ENCODE measurements around the gene PDZD2.

Gene PDZD2

GRCh38 chr5:31635446-31635845, 3.5 kb upstream of the PDZD2 start:
- Histone ChIP-seq H3K36me3 (ENCODE audit: control insufficient read depth, insufficient read depth, low read length) (no peaks in the 10 kb centered on the region), H3K4me3 (ENCODE audit: insufficient read depth, low read depth, low read length, poor library complexity, severe bottlenecking) (no peak overlapping the region), H3K9me3 (ENCODE audit: control insufficient read depth, low read length) (no peaks in the 10 kb centered on the region), H3K27me3 (replicated peaks; ENCODE audit: control insufficient read depth, insufficient read depth, low read length, poor library complexity, severe bottlenecking) (no peaks in the 10 kb centered on the region), H3K4me1 (ENCODE audit: control insufficient read depth, insufficient read depth, low read length, poor library complexity, severe bottlenecking) (peaks cover 4% of the 10 kb centered on the region), H3K27ac (ENCODE audit: insufficient read depth, low read length, poor library complexity, severe bottlenecking) (no peak overlapping the region)
- DNase-seq: no peak

GRCh38 chr5:31637851-31638250, 1.1 kb upstream of the PDZD2 start:
- Histone ChIP-seq H3K27ac (ENCODE audit: insufficient read depth, low read length, poor library complexity, severe bottlenecking) (no peak overlapping the region), H3K36me3 (ENCODE audit: control insufficient read depth, insufficient read depth, low read length) (no peaks in the 10 kb centered on the region), H3K9me3 (ENCODE audit: control insufficient read depth, low read length) (no peaks in the 10 kb centered on the region), H3K27me3 (replicated peaks; ENCODE audit: control insufficient read depth, insufficient read depth, low read length, poor library complexity, severe bottlenecking) (no peaks in the 10 kb centered on the region), H3K4me1 (ENCODE audit: control insufficient read depth, insufficient read depth, low read length, poor library complexity, severe bottlenecking) (peaks cover 4% of the 10 kb centered on the region), H3K4me3 (ENCODE audit: insufficient read depth, low read depth, low read length, poor library complexity, severe bottlenecking) (no peak overlapping the region)
- no peak for DNase-seq

- DNase-seq: no peak
- H3K9me3 ChIP-seq (ENCODE audit: control insufficient read depth, low read length): no peaks in the 10 kb centered on the region
- H3K27me3 ChIP-seq (replicated peaks; ENCODE audit: control insufficient read depth, insufficient read depth, low read length, poor library complexity, severe bottlenecking): no peaks in the 10 kb centered on the region
- peak overlapping the region; percentile 34 for H3K27ac ChIP-seq (ENCODE audit: insufficient read depth, low read length, poor library complexity, severe bottlenecking)
- H3K36me3 ChIP-seq (ENCODE audit: control insufficient read depth, insufficient read depth, low read length): no peaks in the 10 kb centered on the region
- H3K4me1 ChIP-seq (ENCODE audit: control insufficient read depth, insufficient read depth, low read length, poor library complexity, severe bottlenecking): peaks cover 4% of the 10 kb centered on the region
- peak overlapping the region; percentile 88 for H3K4me3 ChIP-seq (ENCODE audit: insufficient read depth, low read depth, low read length, poor library complexity, severe bottlenecking)
Measured at GRCh38 chr5:31638345-31638744, 586 bp upstream of the PDZD2 start.

GRCh38 chr5:31639481-31640411, 815 bp downstream of the PDZD2 start:
- no peak for DNase-seq
- no peak overlapping the region for H3K27ac ChIP-seq (ENCODE audit: insufficient read depth, low read length, poor library complexity, severe bottlenecking)
- peaks cover 4% of the 10 kb centered on the region for H3K4me1 ChIP-seq (ENCODE audit: control insufficient read depth, insufficient read depth, low read length, poor library complexity, severe bottlenecking)
- H3K4me3 ChIP-seq (ENCODE audit: insufficient read depth, low read depth, low read length, poor library complexity, severe bottlenecking): peak overlapping the region; percentile 62
- no peaks in the 10 kb centered on the region for H3K36me3 ChIP-seq (ENCODE audit: control insufficient read depth, insufficient read depth, low read length)
- no peaks in the 10 kb centered on the region for H3K27me3 ChIP-seq (replicated peaks; ENCODE audit: control insufficient read depth, insufficient read depth, low read length, poor library complexity, severe bottlenecking)
- no peaks in the 10 kb centered on the region for H3K9me3 ChIP-seq (ENCODE audit: control insufficient read depth, low read length)

- Histone ChIP-seq H3K4me3 (ENCODE audit: insufficient read depth, low read depth, low read length, poor library complexity, severe bottlenecking) (no peak overlapping the region), H3K27ac (ENCODE audit: insufficient read depth, low read length, poor library complexity, severe bottlenecking) (no peak overlapping the region), H3K27me3 (replicated peaks; ENCODE audit: control insufficient read depth, insufficient read depth, low read length, poor library complexity, severe bottlenecking) (no peaks in the 10 kb centered on the region), H3K36me3 (ENCODE audit: control insufficient read depth, insufficient read depth, low read length) (no peaks in the 10 kb centered on the region), H3K9me3 (ENCODE audit: control insufficient read depth, low read length) (no peaks in the 10 kb centered on the region), H3K4me1 (ENCODE audit: control insufficient read depth, insufficient read depth, low read length, poor library complexity, severe bottlenecking) (peaks cover 4% of the 10 kb centered on the region)
- no peak for DNase-seq
Measured at GRCh38 chr5:31640573-31640972, 1.6 kb downstream of the PDZD2 start.

GRCh38 chr5:31641059-31641458, 2.1 kb downstream of the PDZD2 start:
- no peak for DNase-seq
- H3K27ac ChIP-seq (ENCODE audit: insufficient read depth, low read length, poor library complexity, severe bottlenecking): no peak overlapping the region
- no peaks in the 10 kb centered on the region for H3K9me3 ChIP-seq (ENCODE audit: control insufficient read depth, low read length)

GRCh38 chr5:31641575-31641974, 2.6 kb downstream of the PDZD2 start:
- no peak overlapping the region for H3K4me3 ChIP-seq (ENCODE audit: insufficient read depth, low read depth, low read length, poor library complexity, severe bottlenecking)
- DNase-seq: no peak
- H3K27ac ChIP-seq (ENCODE audit: insufficient read depth, low read length, poor library complexity, severe bottlenecking): no peak overlapping the region
- no peaks in the 10 kb centered on the region for H3K36me3 ChIP-seq (ENCODE audit: control insufficient read depth, insufficient read depth, low read length)
- H3K9me3 ChIP-seq (ENCODE audit: control insufficient read depth, low read length): no peaks in the 10 kb centered on the region
- no peaks in the 10 kb centered on the region for H3K27me3 ChIP-seq (replicated peaks; ENCODE audit: control insufficient read depth, insufficient read depth, low read length, poor library complexity, severe bottlenecking)
- H3K4me1 ChIP-seq (ENCODE audit: control insufficient read depth, insufficient read depth, low read length, poor library complexity, severe bottlenecking): peaks cover 4% of the 10 kb centered on the region

More at GRCh38 chr5:31641059-31641458, 2.1 kb downstream of the PDZD2 start:
- H3K4me3 ChIP-seq (ENCODE audit: insufficient read depth, low read depth, low read length, poor library complexity, severe bottlenecking): no peak overlapping the region
- H3K36me3 ChIP-seq (ENCODE audit: control insufficient read depth, insufficient read depth, low read length): no peaks in the 10 kb centered on the region
- peaks cover 4% of the 10 kb centered on the region for H3K4me1 ChIP-seq (ENCODE audit: control insufficient read depth, insufficient read depth, low read length, poor library complexity, severe bottlenecking)
- no peaks in the 10 kb centered on the region for H3K27me3 ChIP-seq (replicated peaks; ENCODE audit: control insufficient read depth, insufficient read depth, low read length, poor library complexity, severe bottlenecking)

- Histone ChIP-seq H3K9me3 (ENCODE audit: control insufficient read depth, low read length) (no peaks in the 10 kb centered on the region), H3K4me1 (ENCODE audit: control insufficient read depth, insufficient read depth, low read length, poor library complexity, severe bottlenecking) (no peaks in the 10 kb centered on the region), H3K27ac (ENCODE audit: insufficient read depth, low read length, poor library complexity, severe bottlenecking) (no peak overlapping the region), H3K36me3 (ENCODE audit: control insufficient read depth, insufficient read depth, low read length) (no peaks in the 10 kb centered on the region), H3K27me3 (replicated peaks; ENCODE audit: control insufficient read depth, insufficient read depth, low read length, poor library complexity, severe bottlenecking) (no peaks in the 10 kb centered on the region), H3K4me3 (ENCODE audit: insufficient read depth, low read depth, low read length, poor library complexity, severe bottlenecking) (no peak overlapping the region)
- no peak for DNase-seq
Measured at GRCh38 chr5:31645420-31646081, 6.6 kb downstream of the PDZD2 start.

- H3K27me3 ChIP-seq (replicated peaks; ENCODE audit: control insufficient read depth, insufficient read depth, low read length, poor library complexity, severe bottlenecking): no peaks in the 10 kb centered on the region
- no peak for DNase-seq
- no peaks in the 10 kb centered on the region for H3K9me3 ChIP-seq (ENCODE audit: control insufficient read depth, low read length)
- H3K27ac ChIP-seq (ENCODE audit: insufficient read depth, low read length, poor library complexity, severe bottlenecking): no peak overlapping the region
- H3K4me1 ChIP-seq (ENCODE audit: control insufficient read depth, insufficient read depth, low read length, poor library complexity, severe bottlenecking): no peaks in the 10 kb centered on the region
- no peaks in the 10 kb centered on the region for H3K36me3 ChIP-seq (ENCODE audit: control insufficient read depth, insufficient read depth, low read length)
- no peak overlapping the region for H3K4me3 ChIP-seq (ENCODE audit: insufficient read depth, low read depth, low read length, poor library complexity, severe bottlenecking)
Measured at GRCh38 chr5:31648326-31648725, 9.4 kb downstream of the PDZD2 start.

GRCh38 chr5:31651241-31651640, 12.3 kb downstream of the PDZD2 start:
- DNase-seq: no peak
- Histone ChIP-seq H3K4me3 (ENCODE audit: insufficient read depth, low read depth, low read length, poor library complexity, severe bottlenecking) (no peak overlapping the region), H3K4me1 (ENCODE audit: control insufficient read depth, insufficient read depth, low read length, poor library complexity, severe bottlenecking) (no peaks in the 10 kb centered on the region), H3K9me3 (ENCODE audit: control insufficient read depth, low read length) (no peaks in the 10 kb centered on the region), H3K27ac (ENCODE audit: insufficient read depth, low read length, poor library complexity, severe bottlenecking) (no peak overlapping the region), H3K27me3 (replicated peaks; ENCODE audit: control insufficient read depth, insufficient read depth, low read length, poor library complexity, severe bottlenecking) (no peaks in the 10 kb centered on the region), H3K36me3 (ENCODE audit: control insufficient read depth, insufficient read depth, low read length) (no peaks in the 10 kb centered on the region)

Data from effector memory CD4-positive, alpha-beta T cell (primary cell).